Retina (tissue), 1 donor: ENCODE data around the gene PITPNC1.
"Not testable (repeated sequence)": the region's sequence is repeated elsewhere in the genome, so short reads cannot be mapped to it uniquely, and the experiment has no call there.

ENCODE experiments used
- DNase-seq: peaks from one replicate; pipeline ENCODE4 v3.0.0-alpha.2; 2016

PITPNC1 gene

GRCh38 chr17:67632141-67632540 is 255.1 kb downstream of the PITPNC1 start:
- no peak for DNase-seq

- DNase-seq: no peak
Measured at GRCh38 chr17:67633751-67634211, 256.7 kb downstream of the PITPNC1 start.

GRCh38 chr17:67635681-67636080 is 258.6 kb downstream of the PITPNC1 start:
- DNase-seq: no peak

- no peak for DNase-seq
Measured at GRCh38 chr17:67636312-67636711, 259.2 kb downstream of the PITPNC1 start.

- no peak for DNase-seq
Measured at GRCh38 chr17:67636834-67637520, 259.9 kb downstream of the PITPNC1 start.

GRCh38 chr17:67637901-67638641 is 261.0 kb downstream of the PITPNC1 start:
- no peak for DNase-seq

GRCh38 chr17:67638871-67639270 is 261.8 kb downstream of the PITPNC1 start:
- DNase-seq: no peak

GRCh38 chr17:67639555-67639954 is 262.5 kb downstream of the PITPNC1 start:
- no peak for DNase-seq

GRCh38 chr17:67639979-67640378 is 262.9 kb downstream of the PITPNC1 start:
- DNase-seq: no peak

- no peak for DNase-seq
Measured at GRCh38 chr17:67642488-67642887, 265.4 kb downstream of the PITPNC1 start.

- no peak for DNase-seq
Measured at GRCh38 chr17:67644061-67644460, 267.0 kb downstream of the PITPNC1 start.

- not testable (repeated sequence) for DNase-seq
Measured at GRCh38 chr17:67645195-67645594, 268.1 kb downstream of the PITPNC1 start.

GRCh38 chr17:67646472-67646871 is 269.4 kb downstream of the PITPNC1 start:
- DNase-seq: no peak

- DNase-seq: no peak
Measured at GRCh38 chr17:67647482-67647881, 270.4 kb downstream of the PITPNC1 start.

- DNase-seq: no peak
Measured at GRCh38 chr17:67648032-67648905, 271.2 kb downstream of the PITPNC1 start.

GRCh38 chr17:67648906-67649295 is 271.8 kb downstream of the PITPNC1 start:
- not testable (repeated sequence) for DNase-seq

- DNase-seq: no peak
Measured at GRCh38 chr17:67649891-67650290, 272.8 kb downstream of the PITPNC1 start.

- not testable (repeated sequence) for DNase-seq
Measured at GRCh38 chr17:67651218-67651579, 274.1 kb downstream of the PITPNC1 start.

- no peak for DNase-seq
Measured at GRCh38 chr17:67652433-67652832, 275.4 kb downstream of the PITPNC1 start.

- no peak for DNase-seq
Measured at GRCh38 chr17:67655478-67656148, 278.5 kb downstream of the PITPNC1 start.

GRCh38 chr17:67656494-67657203 is 279.6 kb downstream of the PITPNC1 start:
- no peak for DNase-seq

- DNase-seq: no peak
Measured at GRCh38 chr17:67657596-67657995, 280.5 kb downstream of the PITPNC1 start.
